NCI-H526 treated with DMSO at 0.1 percent for 48 hours (cell line): ENCODE results near the gene CTR9.

Source experiments
- DNase-seq: peaks from one replicate; lab custom pipeline; 2025; lab: John Stamatoyannopoulos, UW

The CTR9 gene

DNA sequence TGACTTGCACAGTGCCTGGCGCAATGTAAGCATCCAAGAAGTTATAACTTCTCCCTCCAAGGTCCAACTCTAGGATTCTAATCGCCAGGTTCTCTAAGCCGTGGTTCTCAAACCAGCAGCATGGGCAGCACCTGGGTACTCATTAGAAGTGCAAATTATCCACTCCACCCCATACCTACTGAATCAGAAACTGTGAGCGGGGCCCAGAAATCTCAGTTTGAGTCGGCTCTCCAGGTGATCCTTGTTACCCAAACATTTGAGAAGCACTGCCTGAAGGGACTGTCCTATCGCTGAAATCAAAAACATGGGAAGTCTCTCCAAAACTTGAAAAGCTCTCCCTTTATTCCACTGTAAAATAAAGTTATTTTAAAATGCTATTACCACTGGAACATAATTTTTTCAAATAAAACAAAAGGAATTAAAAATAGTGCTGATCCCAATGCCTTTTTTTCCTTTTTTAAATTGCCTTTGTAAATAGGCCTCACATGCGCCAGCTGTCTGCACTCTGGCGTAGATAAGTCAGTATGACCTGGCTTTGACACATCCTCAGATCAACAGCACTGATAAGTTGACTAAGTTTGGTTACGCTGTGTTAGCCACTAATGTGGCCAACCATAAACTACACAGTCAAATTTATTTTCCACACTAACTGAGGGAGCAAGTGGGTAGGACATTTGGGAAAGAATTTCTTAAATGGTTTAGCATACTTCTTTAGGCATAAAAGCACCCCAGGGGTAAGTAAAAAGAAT is 8.4 kb upstream of the CTR9 start:
- peak; percentile 30 for DNase-seq

DNA sequence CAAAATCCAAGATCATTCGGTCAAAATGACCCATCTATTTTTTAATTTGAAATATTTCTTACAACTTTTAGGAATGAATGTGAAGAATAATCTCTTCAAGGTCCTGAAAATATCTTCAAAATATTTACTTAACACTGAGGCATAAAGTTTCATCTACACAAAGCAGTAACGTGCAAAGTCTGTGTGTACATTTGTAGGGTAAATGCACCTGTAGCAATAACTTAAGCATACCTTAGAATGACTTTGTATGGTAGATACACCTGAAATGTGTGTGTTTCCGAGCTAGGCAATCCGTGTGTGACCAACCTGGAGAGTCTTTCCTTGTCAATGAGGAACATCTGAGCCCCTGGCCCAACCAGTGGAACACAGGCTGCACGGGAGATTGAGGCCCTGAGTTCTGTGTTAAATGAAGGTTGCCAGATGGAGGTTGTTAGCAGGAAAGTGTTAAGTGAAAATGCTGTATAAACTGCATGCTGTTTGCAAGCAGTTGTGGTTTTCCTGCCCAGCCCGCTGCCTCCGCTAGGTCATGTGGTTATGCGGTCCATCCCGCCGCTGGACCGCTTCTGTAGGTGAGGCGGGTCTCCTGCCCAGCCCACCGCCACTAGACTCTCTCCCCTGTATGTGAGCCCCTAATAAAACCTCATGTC is 7.6 kb upstream of the CTR9 start:
- no peak for DNase-seq

DNA sequence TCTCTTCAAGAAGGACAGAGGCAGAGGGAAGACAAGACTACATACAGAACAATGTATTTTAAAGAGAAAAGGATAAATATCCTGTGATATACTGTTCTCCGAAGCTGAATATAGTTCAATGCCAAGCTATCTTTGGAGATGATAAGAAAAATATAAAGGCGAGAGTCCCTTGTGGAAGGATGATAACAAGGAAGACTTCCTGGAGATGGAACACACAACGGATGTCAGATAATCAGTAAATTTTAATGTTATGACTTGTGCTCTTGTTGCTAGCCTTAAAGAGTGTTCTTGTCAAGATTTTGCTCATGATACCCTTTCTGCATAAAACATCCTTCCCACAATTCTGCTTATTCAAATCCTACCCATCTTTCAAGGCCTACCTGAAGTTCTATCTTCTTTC is 6.8 kb upstream of the CTR9 start:
- DNase-seq: no peak

DNA sequence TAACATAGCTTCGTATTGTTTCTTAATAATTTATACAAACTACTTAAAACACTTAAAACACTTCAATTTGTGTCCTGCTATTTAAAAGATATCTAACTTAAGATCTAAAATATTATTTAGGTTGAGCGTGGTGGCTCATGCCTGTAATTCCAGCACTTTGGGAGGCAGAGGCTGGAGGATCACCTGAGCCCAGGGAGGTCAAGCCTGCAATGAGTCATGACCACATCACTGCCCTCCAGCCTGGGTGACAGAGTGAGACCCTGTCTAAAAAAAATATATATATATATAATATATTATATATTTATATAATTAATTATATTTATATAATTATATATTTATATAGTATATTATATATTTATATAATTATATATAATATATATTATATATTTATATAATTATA is 4.2 kb upstream of the CTR9 start:
- no peak for DNase-seq

GRCh38 chr11:10747733-10748132 is 3.3 kb upstream of the CTR9 start:
- DNase-seq: no peak

DNA sequence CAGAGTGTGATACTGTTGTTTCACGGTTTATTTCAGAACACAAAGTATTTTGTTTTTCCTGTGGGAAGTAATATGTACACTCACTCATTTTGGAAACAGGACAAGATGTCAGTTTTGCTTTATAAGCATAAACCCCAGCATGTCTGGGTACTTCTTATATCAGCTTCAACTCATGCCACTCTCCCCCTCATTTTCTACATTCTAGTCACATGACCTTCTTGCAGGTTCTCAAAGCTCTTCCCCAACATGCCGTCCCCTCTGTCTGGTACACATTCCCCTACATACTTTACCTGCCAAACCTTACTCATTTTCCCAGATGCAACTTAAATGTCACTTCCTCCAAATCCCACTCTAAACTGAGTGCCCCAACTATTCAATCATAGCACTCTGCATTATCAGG is 1.6 kb upstream of the CTR9 start:
- DNase-seq: no peak

- peak; percentile 62 for DNase-seq
These were observed 515 bp downstream of the CTR9 start for GRCh38 chr11:10751581-10751940.

DNA sequence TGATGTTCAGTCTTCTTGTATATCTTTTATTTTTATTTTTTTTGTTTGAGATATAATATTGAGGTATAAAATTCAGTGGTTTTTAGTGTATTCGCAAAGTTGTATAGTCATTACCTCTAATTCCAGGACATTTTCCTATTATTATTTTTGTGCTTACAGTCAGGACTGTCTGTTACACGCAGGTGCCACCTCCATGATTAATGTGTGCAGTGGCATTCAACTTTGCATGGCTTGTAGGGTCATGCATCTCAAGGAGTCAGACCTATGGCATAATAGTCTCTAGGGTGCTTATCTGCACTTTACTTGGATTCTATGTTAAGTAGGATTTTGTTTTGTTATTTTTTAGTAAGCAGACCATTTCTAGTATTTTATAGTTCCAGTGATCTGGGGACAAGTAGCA is 1.0 kb downstream of the CTR9 start:
- DNase-seq: no peak

DNA sequence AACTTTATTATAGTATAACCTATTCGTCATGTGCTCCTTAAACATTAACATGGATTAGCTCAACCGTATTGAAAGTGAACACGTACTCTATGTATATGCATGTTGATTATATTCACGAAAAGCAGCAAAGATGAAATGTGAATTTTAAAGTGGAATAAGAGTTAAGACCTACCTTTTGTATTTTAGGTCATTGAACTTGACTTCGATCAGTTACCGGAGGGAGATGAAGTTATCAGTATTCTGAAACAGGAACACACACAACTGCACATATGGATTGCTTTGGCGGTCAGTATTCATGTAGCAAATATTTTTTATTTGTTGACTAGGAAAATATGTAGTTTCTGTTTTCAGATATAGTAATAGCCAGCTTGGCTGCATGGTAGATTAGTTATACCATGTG is 1.4 kb downstream of the CTR9 start:
- no peak for DNase-seq

DNA sequence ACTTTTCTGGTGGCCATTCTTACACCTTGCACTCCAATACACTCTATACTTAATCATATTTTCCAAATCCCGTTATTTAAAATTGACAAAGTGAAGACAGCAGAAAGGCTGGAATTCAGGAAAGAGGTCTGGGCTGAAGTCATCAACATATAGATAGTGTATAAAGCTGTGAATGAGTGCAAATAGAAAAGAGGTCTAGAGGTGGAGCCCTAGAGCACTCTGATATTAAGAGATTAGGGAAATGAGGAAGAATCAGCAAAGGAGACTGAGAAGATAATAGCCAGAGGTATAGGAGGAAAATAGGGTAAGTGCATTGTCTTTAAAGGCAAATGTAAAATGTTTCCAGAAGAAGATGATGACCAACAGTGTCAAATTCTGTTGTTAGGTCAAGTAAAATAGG is 7.9 kb downstream of the CTR9 start:
- no peak for DNase-seq

DNA sequence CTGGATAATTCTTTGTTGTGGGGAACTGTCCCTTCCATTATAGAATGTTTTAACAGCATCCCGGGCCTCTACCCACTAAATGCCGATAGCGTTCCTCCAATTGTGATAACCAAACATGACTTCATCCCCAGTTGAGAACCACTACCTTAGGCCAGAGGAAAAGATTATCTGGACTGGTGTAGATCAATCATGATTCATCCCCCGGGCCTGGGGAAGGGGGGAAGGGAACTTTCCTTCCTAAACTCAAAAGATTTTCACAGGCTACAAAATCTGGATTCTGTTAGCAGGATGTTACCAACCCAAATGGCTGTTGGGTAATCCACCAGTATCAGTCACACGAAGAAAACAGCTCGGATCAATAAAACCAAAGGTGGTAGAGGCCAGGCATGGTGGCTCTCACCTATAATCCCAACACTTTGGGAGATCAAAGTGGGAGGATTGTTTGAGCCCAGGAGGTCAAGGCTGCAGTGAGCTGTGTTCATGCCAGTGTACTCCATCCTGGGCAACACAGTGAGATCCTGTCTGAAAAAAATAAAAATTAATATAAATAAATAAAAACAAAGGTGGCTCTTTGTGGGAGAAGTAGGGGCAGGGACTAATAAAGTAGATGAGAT is 10.1 kb downstream of the CTR9 start:
- DNase-seq: no peak

DNA sequence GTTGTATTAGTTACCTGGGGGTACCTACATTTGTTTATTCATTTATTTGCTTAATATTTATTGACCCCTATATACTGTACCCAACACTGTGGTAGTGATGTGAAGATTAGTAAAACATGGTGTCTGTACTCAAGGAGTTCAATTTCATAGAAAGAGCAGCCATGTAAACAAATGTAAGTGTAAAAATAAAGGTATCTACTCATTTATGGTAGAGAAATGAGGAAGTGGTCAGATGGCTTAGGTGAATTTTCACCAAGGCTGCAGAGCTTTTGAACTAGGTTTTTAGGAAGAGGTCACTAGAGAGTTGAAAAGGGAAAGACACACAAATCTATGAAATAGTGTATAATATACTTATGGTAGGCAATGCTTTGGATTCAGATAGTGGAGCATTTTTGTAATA is 11.1 kb downstream of the CTR9 start:
- no peak for DNase-seq

GRCh38 chr11:10762913-10763421 is 11.9 kb downstream of the CTR9 start:
- no peak for DNase-seq

DNA sequence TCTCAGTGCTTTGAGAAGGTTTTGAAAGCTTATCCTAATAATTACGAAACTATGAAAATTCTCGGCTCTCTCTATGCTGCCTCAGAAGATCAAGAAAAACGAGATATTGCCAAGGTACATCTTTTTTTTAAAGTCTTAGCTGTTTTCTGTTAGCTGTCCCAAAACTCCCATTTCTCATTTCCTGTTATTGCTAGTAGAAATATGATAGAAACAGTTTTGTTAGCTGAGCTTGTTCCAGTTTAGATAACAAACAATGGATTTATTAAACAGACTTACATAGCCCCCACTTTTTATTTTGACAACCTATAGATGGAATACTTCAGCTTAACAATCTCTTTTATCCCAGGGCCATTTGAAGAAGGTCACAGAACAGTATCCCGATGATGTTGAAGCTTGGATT is 12.7 kb downstream of the CTR9 start:
- no peak for DNase-seq

DNA sequence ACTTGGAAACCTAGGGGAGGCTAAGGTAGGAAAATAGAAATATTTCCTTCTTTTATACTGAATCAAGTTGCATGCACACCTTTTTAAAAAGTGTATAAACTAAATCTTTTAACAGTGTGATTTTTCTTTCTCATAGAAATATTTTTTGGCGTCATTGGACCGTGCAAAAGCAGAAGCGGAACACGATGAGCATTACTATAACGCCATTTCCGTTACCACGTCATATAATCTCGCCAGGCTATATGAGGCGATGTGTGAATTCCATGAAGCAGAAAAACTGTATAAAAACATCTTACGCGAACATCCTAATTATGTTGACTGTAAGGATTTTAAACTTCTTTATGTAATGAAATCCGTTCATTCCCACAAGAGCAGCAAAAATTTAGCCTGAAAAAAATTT is 13.4 kb downstream of the CTR9 start:
- no peak for DNase-seq

DNA sequence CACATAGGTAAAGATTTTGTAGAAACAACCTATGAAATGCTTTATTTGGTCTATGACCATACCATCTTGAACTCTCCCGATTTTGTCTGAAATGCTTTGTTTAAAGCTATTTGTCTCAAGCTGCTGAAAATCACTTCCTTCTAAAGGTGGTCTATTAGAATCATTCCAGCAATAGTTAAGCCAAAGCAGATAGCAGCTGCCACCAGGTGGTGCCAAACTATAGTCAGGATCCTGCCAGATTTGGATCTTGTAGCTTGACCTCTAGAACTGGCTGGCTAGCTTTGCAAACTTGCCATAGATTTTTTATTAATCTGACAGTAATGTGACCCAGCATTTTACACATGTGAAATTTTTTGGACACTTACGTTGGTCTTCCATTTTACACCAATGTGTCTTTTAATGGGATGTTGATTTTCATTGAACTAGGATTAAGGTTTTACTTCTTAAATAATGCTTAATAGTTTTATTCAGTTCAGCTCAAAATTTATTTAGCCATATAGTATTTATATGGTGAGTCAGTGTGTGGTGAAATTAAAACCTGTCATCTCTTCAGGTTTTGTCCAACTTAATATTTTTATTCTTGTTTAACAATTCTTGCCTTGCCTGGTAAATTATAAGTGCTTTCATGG is 19.7 kb downstream of the CTR9 start:
- DNase-seq: peak; percentile 9

- DNase-seq: no peak
These were observed 20.4 kb downstream of the CTR9 start for GRCh38 chr11:10771457-10771856.

DNA sequence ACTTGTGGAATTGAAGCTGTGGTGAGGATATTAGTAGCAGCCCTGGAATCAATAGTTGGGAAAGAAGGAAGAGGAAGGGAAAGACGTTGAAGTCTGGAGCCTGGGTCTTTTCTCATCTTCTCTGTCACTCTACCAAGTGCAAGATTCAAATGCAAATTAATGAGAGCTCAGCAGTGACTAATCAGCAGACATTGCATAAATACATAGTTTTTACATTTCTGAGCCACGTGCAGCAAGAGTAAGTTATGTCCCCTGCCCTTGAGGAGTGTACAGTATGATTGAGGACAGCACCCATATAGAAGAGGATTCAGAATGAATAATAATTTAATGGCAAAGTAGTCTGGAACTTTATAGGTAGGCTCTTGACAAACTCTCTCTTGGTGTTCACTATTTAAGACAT is 23.8 kb downstream of the CTR9 start:
- DNase-seq: no peak

DNA sequence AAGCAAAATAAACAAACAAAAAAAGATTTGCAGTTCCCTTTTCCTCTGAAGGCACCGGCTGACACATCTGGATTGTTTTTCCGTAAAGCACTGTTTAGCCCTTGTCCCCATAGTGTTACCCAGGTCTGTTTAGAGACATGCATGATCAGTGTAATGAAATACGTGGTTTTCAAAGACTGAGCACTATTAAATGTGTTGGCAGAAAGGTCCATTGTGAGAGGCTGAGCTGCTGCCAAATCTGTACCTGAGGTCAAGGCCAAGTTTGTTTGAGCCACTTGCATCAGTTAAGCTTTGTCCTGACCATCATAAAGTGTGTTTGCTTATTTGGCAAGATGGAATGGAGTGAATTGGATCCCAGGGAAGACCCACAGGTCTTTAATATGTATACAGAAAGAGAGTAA is 26.3 kb downstream of the CTR9 start:
- DNase-seq: no peak

DNA sequence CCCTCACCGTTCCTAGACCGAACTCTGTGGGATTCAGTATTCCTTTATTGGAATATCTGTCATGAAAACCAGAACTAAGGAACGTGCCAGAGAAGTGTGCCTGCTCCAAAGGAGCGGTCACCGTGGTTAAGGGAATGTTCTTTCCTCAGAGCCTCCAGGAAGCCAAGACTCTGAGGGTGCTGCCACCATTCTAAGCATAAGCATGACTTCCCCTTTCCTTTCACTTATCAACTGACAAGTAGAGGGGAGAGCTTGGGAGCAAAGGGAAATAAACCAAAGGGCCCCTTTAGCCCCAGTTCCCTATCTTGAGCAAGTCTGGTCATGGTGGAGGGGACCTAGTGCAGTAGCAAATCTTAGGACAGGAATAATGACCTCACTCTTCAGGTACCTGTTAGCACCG is 26.8 kb downstream of the CTR9 start:
- DNase-seq: no peak

- DNase-seq: no peak
These were observed 27.3 kb downstream of the CTR9 start for GRCh38 chr11:10778217-10778970.

- no peak for DNase-seq
These were observed 28.0 kb downstream of the CTR9 start for GRCh38 chr11:10779086-10779485.
